G401 (cell line): Measurements from ENCODE around the gene PRAMEF18. TPM values are rescaled to one million over a fixed set of nuclear protein-coding genes. Genes with fewer than 3 reads are reported as not detected.
"Not testable (repeated sequence)": the region's sequence is repeated elsewhere in the genome, so short reads cannot be mapped to it uniquely, and the experiment has no call there.

Source experiments
- DNase-seq: peaks from one replicate; pipeline ENCODE4 v3.0.0-alpha.2; 2015; ENCODE audit warnings: low spot score
- in situ Hi-C: cut with HindIII; loops from 2 replicates; pipeline ENCODE4 v1.10.0; 2016; ENCODE audit warnings: low sequenced_read_pairs, mixed read lengths
- total RNA-seq: library from RNA; depleted of rRNA; stranded (reverse); fragments of >200 nt; shearing (Covaris generic); gene quantifications from 2 replicates; pipeline ENCODE4 v1.2.3, GENCODE V29; 2014; rRNA removed

The PRAMEF18 gene
- total RNA-seq, 1 experiment from 2014 or later, result not detected

- in situ Hi-C loops, DNase-seq: not testable (repeated sequence)
Observed at GRCh38 chr1:13219203-13219602, 6.8 kb downstream of the PRAMEF18 start.

GRCh38 chr1:13216619-13217018, 9.3 kb downstream of the PRAMEF18 start:
- in situ Hi-C loops, DNase-seq: not testable (repeated sequence)

GRCh38 chr1:13208712-13209111, 17.2 kb downstream of the PRAMEF18 start:
- DNase-seq, in situ Hi-C loops: not testable (repeated sequence)

GRCh38 chr1:13201309-13201708, 24.6 kb downstream of the PRAMEF18 start, which contains the start of gene PRAMEF13:
PRAMEF13 (minus strand) TSS chr1:13201409; CDS start chr1:13199589, 1,820 bp downstream.
- in situ Hi-C loops, DNase-seq: not testable (repeated sequence)

Other genes starting within 250 kb of the PRAMEF18 start
- gene PRAMEF27, start 169.6 kb downstream of the PRAMEF18 start, total RNA-seq, result not detected in 2 replicates
- not detected in 2 replicates for gene HNRNPCL3, start 165.4 kb downstream of the PRAMEF18 start, total RNA-seq
- gene PRAMEF25, start 155.4 kb downstream of the PRAMEF18 start, total RNA-seq, result not detected in 2 replicates
- not detected in 2 replicates for gene HNRNPCL2, start 109.3 kb downstream of the PRAMEF18 start, total RNA-seq
- gene PRAMEF26, start 70.1 kb downstream of the PRAMEF18 start, total RNA-seq, result not detected in 2 replicates
- gene HNRNPCL4, start 60.5 kb downstream of the PRAMEF18 start, total RNA-seq, result not detected in 2 replicates
- gene PRAMEF9, start 54.3 kb downstream of the PRAMEF18 start, total RNA-seq, result not detected in 2 replicates
- gene PRAMEF13, start 24.7 kb downstream of the PRAMEF18 start, total RNA-seq, result 0.64 TPM in 1 of 2 replicates, not detected in the other
- gene PRAMEF5, start 28.0 kb upstream of the PRAMEF18 start, total RNA-seq, result 0.17 TPM in 1 of 2 replicates, not detected in the other
- gene PRAMEF8, start 59.0 kb upstream of the PRAMEF18 start, total RNA-seq, result 0.43 and 3.0 TPM in 2 replicates
- not detected in 2 replicates for gene PRAMEF33, start 77.4 kb upstream of the PRAMEF18 start, total RNA-seq
- gene PRAMEF15, start 89.4 kb upstream of the PRAMEF18 start, total RNA-seq, result 0.12 and 0.24 TPM in 2 replicates
- gene PRAMEF14, start 121.0 kb upstream of the PRAMEF18 start, total RNA-seq, result 1.5 TPM in 1 of 2 replicates, not detected in the other
- not detected in 2 replicates for gene PRAMEF19, start 145.8 kb upstream of the PRAMEF18 start, total RNA-seq
- gene PRAMEF17, start 163.5 kb upstream of the PRAMEF18 start, total RNA-seq, result not detected in 2 replicates
- not detected in 2 replicates for gene PRAMEF20, start 184.3 kb upstream of the PRAMEF18 start, total RNA-seq